NCI-H2196 treated with DMSO at 0.1 percent for 48 hours (cell line): Measurements from ENCODE around the gene PSMD14.

Experiments used
- DNase-seq: peaks from one replicate; lab custom pipeline; 2025; ENCODE audit not compliant: unreplicated experiment; lab: John Stamatoyannopoulos, UW

PSMD14 gene

GRCh38 chr2:161438598-161438997 lies 130.4 kb downstream of the PSMD14 start:
- DNase-seq, result no peak

- DNase-seq, result no peak
Observed at GRCh38 chr2:161445097-161445496, 136.9 kb downstream of the PSMD14 start.

GRCh38 chr2:161448431-161448830 lies 140.2 kb downstream of the PSMD14 start:
- no peak for DNase-seq
